ENCODE results near the gene NDUFV3. TPM values are rescaled to one million over a fixed set of nuclear protein-coding genes. Genes with fewer than 3 reads are reported as not detected.

NDUFV3 gene
- total and polyA plus RNA-seq, 2 donors (not counting 3 experiments of a cell fraction or from before 2014, with no cell fraction given), result 13.4 to 45.7 TPM

DNA sequence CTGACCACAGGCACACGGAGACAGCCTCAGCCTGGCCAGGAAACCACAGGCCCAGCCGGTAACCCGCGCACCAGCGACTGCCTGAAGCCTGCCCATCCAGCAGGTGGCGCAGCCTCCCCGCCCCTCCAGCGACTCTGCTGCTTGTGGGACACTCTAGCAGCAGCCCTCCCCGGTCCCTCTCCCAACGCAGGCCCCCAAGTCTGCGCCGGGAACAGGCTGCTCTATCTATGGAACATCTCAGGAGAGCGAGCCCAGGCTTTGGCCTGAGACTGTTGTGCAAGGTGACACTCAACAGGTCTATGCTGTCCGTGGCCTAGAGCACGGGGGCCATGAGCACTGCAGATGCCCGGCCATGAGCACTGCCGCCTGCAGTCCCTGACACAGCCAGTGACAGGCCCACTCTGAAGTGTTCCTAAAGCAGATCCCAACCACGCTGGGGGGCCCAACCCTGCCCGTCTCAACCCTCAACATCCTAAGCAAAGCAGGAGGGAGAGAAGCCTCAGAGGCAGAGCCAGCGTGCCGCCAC is 42.2 kb upstream of the NDUFV3 start:
- Histone ChIP-seq H4K20me1 (replicated peaks; ENCODE audit: control insufficient read depth, extremely low read depth, insufficient read depth, low read length) (no peaks in the 10 kb centered on the region), H3K9me3 (replicated peaks; ENCODE audit: control insufficient read depth, insufficient read depth, low read length) (no peaks in the 10 kb centered on the region), H3K27me3 (ENCODE audit: control insufficient read depth in 2 of 2, insufficient read depth in 2 of 2, low read length in 2 of 2) (no peaks in the 10 kb centered on the region), H3K9ac (replicated peaks; ENCODE audit: extremely low read depth, insufficient read depth, low read length) (no peak overlapping the region), H3K4me1 (ENCODE audit: control insufficient read depth, extremely low read depth, insufficient read depth, low read length) (no peaks in the 10 kb centered on the region), H3K36me3 (ENCODE audit: control insufficient read depth in 2 of 2, extremely low read depth in 1 of 2, insufficient read depth in 2 of 2, low read length in 2 of 2) (peaks cover 11 to 64% of the 10 kb centered on the region in 2 experiments), H3K79me2 (ENCODE audit: control insufficient read depth, insufficient read depth, low read length) (peaks cover 21% of the 10 kb centered on the region), H3K4me2 (ENCODE audit: insufficient read depth, low read length) (no peak overlapping the region), H3K4me3 (replicated peaks in 1 of 3; ENCODE audit: insufficient read depth in 1 of 3, low read depth in 1 of 3, low read length in 3 of 3) (no peak overlapping the region), H3K27ac (ENCODE audit: insufficient read depth, low read depth, low read length) (no peak overlapping the region), H2AFZ (ENCODE audit: low read depth, low read length) (no peak overlapping the region), H3K9me1 (replicated peaks; ENCODE audit: control insufficient read depth, extremely low read depth, insufficient read depth, low read length) (no peaks in the 10 kb centered on the region)
- no peak for TF ChIP-seq GATA2 (IDR thresholded peaks at IDR 0.05; ENCODE audit: insufficient read depth, insufficient read length, low read depth, low read length)
- TF ChIP-seq MYC (IDR thresholded peaks at IDR 0.05; ENCODE audit: low read depth, low read length), result no peak
- no peak for TF ChIP-seq FOS (IDR thresholded peaks at IDR 0.05; ENCODE audit: borderline replicate concordance, insufficient read depth, low read length)
- TF ChIP-seq POLR2A (IDR thresholded peaks at IDR 0.05; ENCODE audit: low read depth, low read length), result no peak
- TF ChIP-seq, protein P1, sequence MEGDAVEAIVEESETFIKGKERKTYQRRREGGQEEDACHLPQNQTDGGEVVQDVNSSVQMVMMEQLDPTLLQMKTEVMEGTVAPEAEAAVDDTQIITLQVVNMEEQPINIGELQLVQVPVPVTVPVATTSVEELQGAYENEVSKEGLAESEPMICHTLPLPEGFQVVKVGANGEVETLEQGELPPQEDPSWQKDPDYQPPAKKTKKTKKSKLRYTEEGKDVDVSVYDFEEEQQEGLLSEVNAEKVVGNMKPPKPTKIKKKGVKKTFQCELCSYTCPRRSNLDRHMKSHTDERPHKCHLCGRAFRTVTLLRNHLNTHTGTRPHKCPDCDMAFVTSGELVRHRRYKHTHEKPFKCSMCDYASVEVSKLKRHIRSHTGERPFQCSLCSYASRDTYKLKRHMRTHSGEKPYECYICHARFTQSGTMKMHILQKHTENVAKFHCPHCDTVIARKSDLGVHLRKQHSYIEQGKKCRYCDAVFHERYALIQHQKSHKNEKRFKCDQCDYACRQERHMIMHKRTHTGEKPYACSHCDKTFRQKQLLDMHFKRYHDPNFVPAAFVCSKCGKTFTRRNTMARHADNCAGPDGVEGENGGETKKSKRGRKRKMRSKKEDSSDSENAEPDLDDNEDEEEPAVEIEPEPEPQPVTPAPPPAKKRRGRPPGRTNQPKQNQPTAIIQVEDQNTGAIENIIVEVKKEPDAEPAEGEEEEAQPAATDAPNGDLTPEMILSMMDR (IDR thresholded peaks at IDR 0.05; ENCODE audit: extremely low read depth in 1 of 2, insufficient read depth in 1 of 2, low read depth in 1 of 2, low read length in 2 of 2), result peak; percentile 36 to 59
- TF ChIP-seq MAX (IDR thresholded peaks at IDR 0.05; ENCODE audit: insufficient read depth, insufficient read length), result no peak
- intact Hi-C loops (cut with micrococcal nuclease), result no loop called here
- BruUV-seq (replicated peaks), result no TSS peak
- dilution Hi-C loops (cut with MboI; ENCODE audit: extremely low pct_ligation_motif_present, low sequenced_read_pairs), result no loop called here
- no peak for FAIRE-seq
- no peak for DNase-seq (ENCODE audit: low read depth, low spot score)
- ChIA-PET CTCF (interaction anchor here (1.5 kb wide), 1 partner anchor 258 kb away, joined by 5 read pairs; no protein-coding TSS in a partner anchor), POLR2A (no interaction called here)
